Duodenal mucosa (tissue), 2 donors: ENCODE data around the gene CDK16.
A peak's percentile ranks its signal among the peaks of the same experiment; 100 is the strongest.

Source experiments
- H3K27ac ChIP-seq: one replicate; pipeline ENCODE4 v1.7.0; 2013; ENCODE audit warnings: low read depth, low read length
- H3K27me3 ChIP-seq, 2 donors: one replicate each; pipeline ENCODE4 v1.7.0; 2013; ENCODE audit warnings: low read length in 2 of 2, control low read depth in 1 of 2; ENCODE audit not compliant: insufficient read depth in 2 of 2, control insufficient read depth in 1 of 2
- H3K36me3 ChIP-seq, 2 donors: one replicate each; pipeline ENCODE4 v1.7.0; 2013; ENCODE audit warnings: low read length in 2 of 2, control low read depth in 1 of 2; ENCODE audit not compliant: insufficient read depth in 2 of 2, control insufficient read depth in 1 of 2
- H3K4me1 ChIP-seq, 2 donors: one replicate each; pipeline ENCODE4 v1.7.0; 2013; ENCODE audit warnings: low read length in 2 of 2, control low read depth in 1 of 2; ENCODE audit not compliant: insufficient read depth in 2 of 2, control insufficient read depth in 1 of 2
- H3K4me3 ChIP-seq, 2 donors: one replicate each; pipeline ENCODE4 v1.7.0; 2013; ENCODE audit warnings: low read length in 2 of 2, low read depth in 1 of 2
- H3K9ac ChIP-seq, 2 donors: one replicate each; pipeline ENCODE4 v1.7.0; 2013; ENCODE audit warnings: low read length in 2 of 2, low read depth in 1 of 2
- H3K9me3 ChIP-seq, 2 donors: one replicate each; pipeline ENCODE4 v1.7.0; 2013; ENCODE audit warnings: low read length in 2 of 2, control low read depth in 1 of 2; ENCODE audit not compliant: control insufficient read depth in 1 of 2

Gene CDK16

GRCh38 chrX:47234583-47234982, 16.1 kb downstream of the CDK16 start:
- Histone ChIP-seq H3K9ac (no peak overlapping the region), H3K27me3 (no peaks in the 10 kb centered on the region), H3K36me3 (peaks cover 0 to 1% of the 10 kb centered on the region in 2 donors), H3K9me3 (no peaks in the 10 kb centered on the region), H3K27ac (no peak overlapping the region), H3K4me3 (peak overlapping the region in 1 of 2 donors; percentile 68), H3K4me1 (peaks cover 0 to 5% of the 10 kb centered on the region in 2 donors)

GRCh38 chrX:47235691-47236103, 17.2 kb downstream of the CDK16 start:
- Histone ChIP-seq H3K4me3 (no peak overlapping the region), H3K9ac (no peak overlapping the region), H3K27me3 (no peaks in the 10 kb centered on the region), H3K36me3 (peaks cover 2 to 10% of the 10 kb centered on the region in 2 donors), H3K9me3 (no peaks in the 10 kb centered on the region), H3K27ac (no peak overlapping the region), H3K4me1 (peaks cover 0 to 5% of the 10 kb centered on the region in 2 donors)

GRCh38 chrX:47239199-47239598, 20.7 kb downstream of the CDK16 start:
- Histone ChIP-seq H3K27ac (no peak overlapping the region), H3K36me3 (peaks cover 12 to 33% of the 10 kb centered on the region in 2 donors), H3K27me3 (no peaks in the 10 kb centered on the region), H3K4me3 (no peak overlapping the region), H3K4me1 (no peaks in the 10 kb centered on the region), H3K9me3 (no peaks in the 10 kb centered on the region), H3K9ac (no peak overlapping the region)

- Histone ChIP-seq H3K4me3 (no peak overlapping the region), H3K4me1 (no peaks in the 10 kb centered on the region), H3K27me3 (no peaks in the 10 kb centered on the region), H3K36me3 (peaks cover 12 to 38% of the 10 kb centered on the region in 2 donors), H3K9ac (no peak overlapping the region), H3K27ac (no peak overlapping the region), H3K9me3 (no peaks in the 10 kb centered on the region)
These were observed 21.5 kb downstream of the CDK16 start for GRCh38 chrX:47239898-47240545.

- Histone ChIP-seq H3K27ac (no peak overlapping the region), H3K4me3 (no peak overlapping the region), H3K36me3 (peaks cover 12 to 38% of the 10 kb centered on the region in 2 donors), H3K9ac (no peak overlapping the region), H3K4me1 (no peaks in the 10 kb centered on the region), H3K9me3 (no peaks in the 10 kb centered on the region), H3K27me3 (no peaks in the 10 kb centered on the region)
These were observed 22.1 kb downstream of the CDK16 start for GRCh38 chrX:47240619-47241018.

- Histone ChIP-seq H3K27ac (no peak overlapping the region), H3K4me1 (no peaks in the 10 kb centered on the region), H3K27me3 (no peaks in the 10 kb centered on the region), H3K4me3 (no peak overlapping the region), H3K36me3 (peaks cover 18 to 38% of the 10 kb centered on the region in 2 donors), H3K9ac (no peak overlapping the region), H3K9me3 (no peaks in the 10 kb centered on the region)
These were observed 22.9 kb downstream of the CDK16 start for GRCh38 chrX:47241201-47242011.

- Histone ChIP-seq H3K9ac (no peak overlapping the region), H3K27me3 (no peaks in the 10 kb centered on the region), H3K9me3 (no peaks in the 10 kb centered on the region), H3K36me3 (peaks cover 18 to 40% of the 10 kb centered on the region in 2 donors), H3K4me1 (no peaks in the 10 kb centered on the region), H3K4me3 (no peak overlapping the region), H3K27ac (no peak overlapping the region)
These were observed 23.8 kb downstream of the CDK16 start for GRCh38 chrX:47242321-47242720.

GRCh38 chrX:47243351-47243750, 24.9 kb downstream of the CDK16 start:
- Histone ChIP-seq H3K9me3 (no peaks in the 10 kb centered on the region), H3K9ac (no peak overlapping the region), H3K36me3 (peaks cover 18 to 40% of the 10 kb centered on the region in 2 donors), H3K4me1 (no peaks in the 10 kb centered on the region), H3K27me3 (no peaks in the 10 kb centered on the region), H3K27ac (no peak overlapping the region), H3K4me3 (no peak overlapping the region)

GRCh38 chrX:47244676-47245075, 26.2 kb downstream of the CDK16 start:
- no peaks in the 10 kb centered on the region for H3K4me1 ChIP-seq
- H3K36me3 ChIP-seq, result peaks cover 18 to 38% of the 10 kb centered on the region in 2 donors
- H3K9me3 ChIP-seq, result no peaks in the 10 kb centered on the region
- no peak overlapping the region for H3K27ac ChIP-seq
- no peak overlapping the region for H3K4me3 ChIP-seq
- H3K27me3 ChIP-seq, result no peaks in the 10 kb centered on the region
- no peak overlapping the region for H3K9ac ChIP-seq

GRCh38 chrX:47245156-47245555, 26.7 kb downstream of the CDK16 start:
- no peak overlapping the region for H3K27ac ChIP-seq
- no peak overlapping the region for H3K4me3 ChIP-seq
- H3K36me3 ChIP-seq, result peaks cover 18 to 35% of the 10 kb centered on the region in 2 donors
- no peaks in the 10 kb centered on the region for H3K9me3 ChIP-seq
- no peaks in the 10 kb centered on the region for H3K4me1 ChIP-seq
- H3K9ac ChIP-seq, result no peak overlapping the region
- H3K27me3 ChIP-seq, result no peaks in the 10 kb centered on the region
